GM19395 (cell line): ENCODE data around the gene BEST2.
A peak's percentile ranks its signal among the peaks of the same experiment; 100 is the strongest.

Source experiments
- ATAC-seq: cut with Tn5 transposase; IDR thresholded peaks from one replicate; pipeline ENCODE4 v1.9.1; 2021; ENCODE audit warnings: mild to moderate bottlenecking, moderate library complexity; ENCODE audit not compliant: unreplicated experiment

The BEST2 gene

GRCh38 chr19:12727745-12728433, 23.7 kb upstream of the BEST2 start:
- no peak for ATAC-seq

- no peak for ATAC-seq
Observed at GRCh38 chr19:12730064-12730463, 21.5 kb upstream of the BEST2 start.

GRCh38 chr19:12731337-12731736, 20.3 kb upstream of the BEST2 start:
- ATAC-seq: no peak

GRCh38 chr19:12733369-12734214, 18.0 kb upstream of the BEST2 start:
- no peak for ATAC-seq

- ATAC-seq: peak; percentile 83
Observed at GRCh38 chr19:12736995-12737834, 14.4 kb upstream of the BEST2 start, which contains the start of gene GET3. Gene GET3, plus strand, starts transcription at chr19:12737497. Its CDS starts 9 bp downstream, at chr19:12737506.

- no peak for ATAC-seq
Observed at GRCh38 chr19:12737835-12738351, 13.7 kb upstream of the BEST2 start.

- ATAC-seq: no peak
Observed at GRCh38 chr19:12745166-12745897, 6.3 kb upstream of the BEST2 start.

GRCh38 chr19:12748489-12748888, 3.1 kb upstream of the BEST2 start:
- no peak for ATAC-seq

- no peak for ATAC-seq
Observed at GRCh38 chr19:12749938-12750521, 1.6 kb upstream of the BEST2 start.

- ATAC-seq: no peak
Observed at GRCh38 chr19:12750851-12751250, 740 bp upstream of the BEST2 start.

- ATAC-seq: no peak
Observed at GRCh38 chr19:12752056-12752781, 628 bp downstream of the BEST2 start.

- ATAC-seq: no peak
Observed at GRCh38 chr19:12754465-12755196, 3.0 kb downstream of the BEST2 start.

GRCh38 chr19:12756150-12756883, 4.7 kb downstream of the BEST2 start:
- ATAC-seq: no peak

- no peak for ATAC-seq
Observed at GRCh38 chr19:12757544-12758274, 6.1 kb downstream of the BEST2 start.

GRCh38 chr19:12759686-12760085, 8.1 kb downstream of the BEST2 start:
- no peak for ATAC-seq

- ATAC-seq: no peak
Observed at GRCh38 chr19:12763100-12763499, 11.5 kb downstream of the BEST2 start.

- no peak for ATAC-seq
Observed at GRCh38 chr19:12764698-12765097, 13.1 kb downstream of the BEST2 start.
